Mesendoderm (in vitro differentiated cells): ENCODE results near the gene SGSH.

Experiments used
- DNase-seq: peaks from one replicate; pipeline ENCODE4 v3.0.0; 2013
- H2AK5ac ChIP-seq: 2 replicates; pipeline ENCODE4 v1.6.1; 2013; ENCODE audit warnings: low read length, inconsistent platforms
- H2BK120ac ChIP-seq: 2 replicates; pipeline ENCODE4 v1.6.1; 2013; ENCODE audit warnings: low read depth, mild to moderate bottlenecking, low read length, moderate library complexity, mixed read lengths
- H2BK15ac ChIP-seq: replicated peaks from 2 replicates; pipeline ENCODE4 v1.6.1; 2013; ENCODE audit warnings: low read depth, mild to moderate bottlenecking, moderate library complexity
- H2BK5ac ChIP-seq: 2 replicates; pipeline ENCODE4 v1.6.1; 2013; ENCODE audit warnings: low read length, inconsistent platforms
- H3K18ac ChIP-seq: 2 replicates; pipeline ENCODE4 v1.6.1; 2013; ENCODE audit warnings: mild to moderate bottlenecking, low read length, mixed read lengths
- H3K23ac ChIP-seq: one replicate; pipeline ENCODE4 v1.6.1; 2013; ENCODE audit warnings: low read length
- H3K27ac ChIP-seq: 2 replicates; pipeline ENCODE4 v1.5.1; 2013; ENCODE audit warnings: low read depth, mild to moderate bottlenecking, inconsistent platforms, low read length, moderate library complexity
- H3K27me3 ChIP-seq: 2 replicates; pipeline ENCODE4 v1.6.1; 2013; ENCODE audit warnings: low read length, control low read depth, mild to moderate bottlenecking, inconsistent platforms; ENCODE audit not compliant: insufficient read depth, poor library complexity
- H3K36me3 ChIP-seq: 2 replicates; pipeline ENCODE4 v1.6.1; 2013; ENCODE audit warnings: low read length, inconsistent platforms; ENCODE audit not compliant: control insufficient read depth, insufficient read depth
- H3K4ac ChIP-seq: one replicate; pipeline ENCODE4 v1.6.1; 2013; ENCODE audit warnings: low read depth, mild to moderate bottlenecking, low read length, moderate library complexity
- H3K4me1 ChIP-seq: 2 replicates; pipeline ENCODE4 v1.6.1; 2013; ENCODE audit warnings: low read depth, low read length, inconsistent platforms; ENCODE audit not compliant: control insufficient read depth
- H3K4me2 ChIP-seq: 2 replicates; pipeline ENCODE4 v1.6.1; 2013; ENCODE audit warnings: low read length
- H3K4me3 ChIP-seq: 2 replicates; pipeline ENCODE4 v1.5.1; 2013; ENCODE audit warnings: mild to moderate bottlenecking, low read length
- H3K56ac ChIP-seq: one replicate; pipeline ENCODE4 v1.6.1; 2013; ENCODE audit warnings: low read length
- H3K79me1 ChIP-seq: 2 replicates; pipeline ENCODE4 v1.6.1; 2013; ENCODE audit warnings: low read length, inconsistent platforms
- H3K79me2 ChIP-seq: 2 replicates; pipeline ENCODE4 v1.6.1; 2013; ENCODE audit warnings: mild to moderate bottlenecking, low read length; ENCODE audit not compliant: control insufficient read depth, insufficient read depth
- H3K9ac ChIP-seq: 2 replicates; pipeline ENCODE4 v1.6.1; 2013; ENCODE audit warnings: low read length, inconsistent platforms
- H4K5ac ChIP-seq: one replicate; pipeline ENCODE4 v1.6.1; 2013; ENCODE audit warnings: low read length
- H4K8ac ChIP-seq: one replicate; pipeline ENCODE4 v1.6.1; 2013; ENCODE audit warnings: low read depth, mild to moderate bottlenecking, control low read depth, low read length, moderate library complexity
- WGBS: extraction: QIAGEN DNeasy Blood & Tissue Kit; methylation state at CpG from one replicate; pipeline ENCODE4 v1.1.7; 2013; ENCODE audit warnings: low lambda C conversion rate, missing lambda C conversion rate; ENCODE audit not compliant: insufficient coverage; ENCODE audit errors: extremely low coverage; 5-methylcytosine and 5-hydroxymethylcytosine counted together

The SGSH gene

DNA sequence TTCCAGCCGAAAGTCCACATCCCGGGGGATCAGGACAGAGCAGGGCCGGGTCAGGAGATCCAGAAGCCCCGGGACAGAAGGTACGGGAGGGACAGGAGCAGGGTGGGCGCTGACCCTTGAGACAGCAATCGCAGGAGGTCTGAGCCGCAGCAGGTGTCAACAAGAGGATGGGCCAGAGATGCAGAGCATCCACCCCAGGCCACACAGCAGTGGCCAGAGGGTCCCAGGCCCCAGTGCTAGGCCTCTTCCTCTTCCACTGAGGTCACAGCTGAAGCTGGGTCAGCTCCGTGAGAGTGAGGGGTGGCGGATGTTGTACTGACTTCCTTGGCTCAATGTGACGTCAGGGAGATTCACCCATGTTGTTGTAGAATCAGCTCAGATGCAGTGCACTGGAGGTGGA is 31.8 kb upstream of the SGSH start:
- no peak overlapping the region for H2BK15ac ChIP-seq
- H3K27ac ChIP-seq, result no peak overlapping the region
- no peaks in the 10 kb centered on the region for H3K79me1 ChIP-seq
- H3K56ac ChIP-seq, result no peak overlapping the region
- H3K23ac ChIP-seq, result no peak overlapping the region
- no peaks in the 10 kb centered on the region for H3K36me3 ChIP-seq
- DNase-seq, result no peak
- no peak overlapping the region for H3K18ac ChIP-seq
- H2BK120ac ChIP-seq, result no peak overlapping the region
- no peak overlapping the region for H2AK5ac ChIP-seq
- peaks cover 3% of the 10 kb centered on the region for H3K4me1 ChIP-seq
- H3K9ac ChIP-seq, result no peak overlapping the region
- H3K4me3 ChIP-seq, result no peak overlapping the region
- no CpG with 5 or more reads among the region's 11 CpGs for WGBS
- no peak overlapping the region for H2BK5ac ChIP-seq
- no peak overlapping the region for H3K4me2 ChIP-seq
- H4K5ac ChIP-seq, result no peak overlapping the region
- H3K79me2 ChIP-seq, result no peaks in the 10 kb centered on the region
- no peak overlapping the region for H4K8ac ChIP-seq
- no peaks in the 10 kb centered on the region for H3K27me3 ChIP-seq
- H3K4ac ChIP-seq, result no peak overlapping the region

DNA sequence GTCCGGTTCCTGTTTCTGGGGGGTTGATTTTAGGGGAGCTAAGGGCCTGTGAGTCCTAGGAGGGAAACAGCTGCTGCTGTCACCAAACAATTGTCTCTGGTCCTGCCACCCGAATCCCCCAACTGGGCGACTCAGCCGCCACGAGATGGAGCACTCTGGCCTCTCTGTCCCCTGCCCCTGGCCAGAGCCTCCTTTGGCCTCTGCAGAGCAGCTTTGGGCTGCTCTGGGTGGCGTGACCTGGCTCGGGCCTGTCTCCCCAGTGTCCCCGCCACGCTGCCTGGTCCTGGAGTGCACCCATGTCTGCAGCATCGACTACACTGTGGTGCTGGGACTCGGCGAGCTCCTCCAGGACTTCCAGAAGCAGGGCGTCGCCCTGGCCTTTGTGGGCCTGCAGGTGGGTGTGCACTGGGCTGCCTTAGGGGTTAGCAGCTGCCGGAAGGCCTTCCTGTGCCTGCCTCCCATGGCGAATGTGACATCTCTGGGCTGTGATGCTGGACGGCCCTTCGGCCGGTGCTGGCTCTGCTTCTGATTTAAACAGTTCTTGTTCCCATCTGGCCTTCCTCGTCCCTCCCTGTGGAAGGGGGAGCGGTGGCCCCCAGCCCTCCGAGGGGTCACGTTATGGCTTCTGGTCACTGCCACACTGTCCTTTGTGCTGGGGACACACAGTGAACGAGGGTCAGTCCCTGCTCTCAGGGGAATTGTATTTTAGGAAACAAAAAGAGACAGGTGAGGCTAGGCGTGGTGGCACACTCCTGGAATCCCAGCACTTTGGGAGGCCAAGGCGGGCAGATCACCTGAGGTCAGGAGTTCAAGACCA is 29.0 kb upstream of the SGSH start:
- no peak overlapping the region for H2AK5ac ChIP-seq
- no peak overlapping the region for H4K8ac ChIP-seq
- no peak overlapping the region for H3K18ac ChIP-seq
- no peak overlapping the region for H2BK5ac ChIP-seq
- H3K23ac ChIP-seq, result no peak overlapping the region
- no peak overlapping the region for H3K9ac ChIP-seq
- no peak overlapping the region for H3K27ac ChIP-seq
- no peaks in the 10 kb centered on the region for H3K4me1 ChIP-seq
- no peak overlapping the region for H3K4me3 ChIP-seq
- H2BK15ac ChIP-seq, result no peak overlapping the region
- DNase-seq, result no peak
- H3K4ac ChIP-seq, result no peak overlapping the region
- H4K5ac ChIP-seq, result no peak overlapping the region
- H2BK120ac ChIP-seq, result no peak overlapping the region
- no peaks in the 10 kb centered on the region for H3K79me1 ChIP-seq
- H3K27me3 ChIP-seq, result no peaks in the 10 kb centered on the region
- H3K4me2 ChIP-seq, result no peak overlapping the region
- WGBS, result no CpG with 5 or more reads among the region's 26 CpGs
- no peak overlapping the region for H3K56ac ChIP-seq
- H3K36me3 ChIP-seq, result no peaks in the 10 kb centered on the region
- no peaks in the 10 kb centered on the region for H3K79me2 ChIP-seq

DNA sequence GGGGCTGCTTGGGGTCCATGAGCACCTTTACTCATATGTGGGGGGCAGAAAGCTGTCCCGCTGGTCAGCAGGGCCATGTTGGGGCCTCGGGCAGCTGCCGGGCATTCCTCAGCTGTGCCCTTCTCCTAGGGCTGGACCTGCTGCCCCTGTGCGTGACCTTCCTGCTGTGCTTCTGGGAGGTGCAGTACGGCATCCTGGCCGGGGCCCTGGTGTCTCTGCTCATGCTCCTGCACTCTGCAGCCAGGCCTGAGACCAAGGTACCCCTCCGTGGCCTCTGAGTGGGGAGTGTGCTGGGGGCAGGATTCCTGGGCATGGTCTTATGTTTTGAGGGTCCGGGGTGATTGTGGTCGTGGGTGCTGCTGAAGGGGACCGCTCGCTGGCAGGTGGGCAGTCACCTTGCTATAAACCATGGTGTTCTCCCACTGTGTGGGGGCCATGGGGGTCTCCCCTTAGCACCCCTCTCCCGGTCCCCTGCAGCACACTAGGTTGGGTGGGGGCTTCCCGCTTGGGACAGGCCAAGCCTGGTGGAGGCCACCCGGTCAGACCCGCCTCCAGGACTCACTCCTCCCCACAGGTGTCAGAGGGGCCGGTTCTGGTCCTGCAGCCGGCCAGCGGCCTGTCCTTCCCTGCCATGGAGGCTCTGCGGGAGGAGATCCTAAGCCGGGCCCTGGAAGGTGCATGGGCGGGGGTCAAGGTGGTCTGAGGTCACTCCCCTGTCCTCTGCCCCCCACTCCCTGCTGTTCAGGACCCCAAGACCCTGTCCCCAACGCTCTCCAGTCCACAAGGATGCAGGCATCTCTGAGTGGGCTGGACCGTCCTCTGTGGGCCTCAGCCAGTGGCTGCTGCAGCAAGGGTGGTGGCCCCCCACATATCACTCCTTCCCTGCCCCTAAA is 28.1 kb upstream of the SGSH start:
- Histone ChIP-seq H4K5ac (no peak overlapping the region), H3K23ac (no peak overlapping the region), H3K36me3 (no peaks in the 10 kb centered on the region), H3K9ac (no peak overlapping the region), H3K4me1 (no peaks in the 10 kb centered on the region), H3K79me1 (no peaks in the 10 kb centered on the region), H3K18ac (no peak overlapping the region), H3K27ac (no peak overlapping the region), H2BK15ac (no peak overlapping the region), H3K4me3 (no peak overlapping the region), H2AK5ac (no peak overlapping the region), H2BK5ac (no peak overlapping the region), H3K4ac (no peak overlapping the region), H2BK120ac (no peak overlapping the region), H3K56ac (no peak overlapping the region), H3K79me2 (no peaks in the 10 kb centered on the region), H3K4me2 (no peak overlapping the region), H4K8ac (no peak overlapping the region), H3K27me3 (no peaks in the 10 kb centered on the region)
- no CpG with 5 or more reads among the region's 23 CpGs for WGBS
- DNase-seq, result no peak

DNA sequence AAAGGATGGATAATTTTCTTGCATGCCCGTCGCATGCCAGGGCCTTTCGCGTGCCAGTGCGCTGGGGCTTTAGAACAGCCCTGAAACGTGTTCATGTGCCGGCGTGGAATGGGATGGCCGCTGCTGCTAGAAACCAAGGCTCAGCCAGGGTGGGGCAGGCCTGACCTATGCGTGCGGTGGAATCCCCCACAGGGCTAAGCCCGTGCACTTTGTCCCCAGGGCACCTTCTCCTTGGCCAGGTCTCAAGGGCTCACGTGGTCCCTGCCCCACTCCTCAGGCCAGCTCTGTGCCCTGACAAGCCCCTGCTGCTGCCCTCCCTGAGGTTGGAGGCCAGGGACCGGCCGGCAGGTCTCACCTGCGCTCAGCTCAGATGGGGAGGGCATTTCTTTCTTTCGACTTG is 27.4 kb upstream of the SGSH start:
- Histone ChIP-seq H3K79me2 (no peaks in the 10 kb centered on the region), H3K56ac (no peak overlapping the region), H3K4me1 (no peaks in the 10 kb centered on the region), H2AK5ac (no peak overlapping the region), H2BK5ac (no peak overlapping the region), H4K8ac (no peak overlapping the region), H3K18ac (no peak overlapping the region), H2BK15ac (no peak overlapping the region), H2BK120ac (no peak overlapping the region), H3K27ac (no peak overlapping the region), H3K36me3 (no peaks in the 10 kb centered on the region), H3K4ac (no peak overlapping the region), H3K9ac (no peak overlapping the region), H3K79me1 (no peaks in the 10 kb centered on the region), H3K23ac (no peak overlapping the region), H3K27me3 (no peaks in the 10 kb centered on the region), H3K4me3 (no peak overlapping the region), H3K4me2 (no peak overlapping the region), H4K5ac (no peak overlapping the region)
- no peak for DNase-seq
- WGBS, result no CpG with 5 or more reads among the region's 17 CpGs

DNA sequence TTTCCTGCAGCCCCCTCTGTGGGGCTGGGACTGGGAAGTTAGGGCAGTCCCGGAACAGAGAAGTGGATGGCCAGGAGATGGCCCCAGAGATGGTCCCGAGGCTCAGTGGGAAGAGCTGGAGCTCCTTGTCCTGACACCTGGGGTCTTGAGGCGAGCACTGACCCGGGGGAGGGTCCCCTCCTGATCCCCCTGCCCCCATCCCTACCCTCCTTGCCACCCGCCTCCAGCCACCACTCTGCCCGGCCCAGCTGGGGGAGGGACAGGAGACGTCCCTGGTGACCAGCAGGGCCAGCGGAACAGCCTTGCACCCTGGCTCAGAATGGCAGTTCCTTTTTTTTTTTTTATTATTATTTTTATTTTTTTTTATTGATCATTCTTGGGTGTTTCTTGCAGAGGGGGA is 26.6 kb upstream of the SGSH start:
- H3K79me2 ChIP-seq, result no peaks in the 10 kb centered on the region
- WGBS, result no CpG with 5 or more reads among the region's 8 CpGs

More for the DNA sequence above, 26.6 kb upstream of the SGSH start:
- Histone ChIP-seq H4K8ac (no peak overlapping the region), H3K27ac (no peak overlapping the region), H3K18ac (no peak overlapping the region), H3K9ac (no peak overlapping the region), H3K23ac (no peak overlapping the region), H3K4me3 (no peak overlapping the region), H2AK5ac (no peak overlapping the region), H3K4ac (no peak overlapping the region), H3K27me3 (no peaks in the 10 kb centered on the region), H3K4me1 (no peaks in the 10 kb centered on the region), H3K36me3 (no peaks in the 10 kb centered on the region), H2BK120ac (no peak overlapping the region), H3K56ac (no peak overlapping the region), H3K4me2 (no peak overlapping the region), H2BK15ac (no peak overlapping the region), H4K5ac (no peak overlapping the region), H2BK5ac (no peak overlapping the region), H3K79me1 (no peaks in the 10 kb centered on the region)
- DNase-seq, result no peak
